Gastroesophageal sphincter (tissue), 4 donors: ENCODE data around the gene CD300H. TPM values are rescaled to one million over a fixed set of nuclear protein-coding genes. Genes with fewer than 3 reads are reported as not detected.

Source experiments
- ATAC-seq: fragments of 150-250 bp; one replicate; pipeline ENCODE4 v1.9.1; 2016; ENCODE audit warnings: mild to moderate bottlenecking, moderate library complexity
- H3K27ac ChIP-seq, 4 donors: fragments of 200-600 bp; sonication (generic) in 3 of 4; 1 replicate in 3 of 4; 2 replicates in 1 of 4; pipeline ENCODE4 v1.5.1; 2016 to 2019
- H3K27me3 ChIP-seq: fragments of 200-600 bp; sonication (generic); one replicate; pipeline ENCODE4 v1.5.1; 2019
- H3K36me3 ChIP-seq, 2 donors: fragments of 200-600 bp; sonication (generic); one replicate each; pipeline ENCODE4 v1.5.1; 2019; ENCODE audit warnings: control low read depth in 1 of 2
- H3K4me1 ChIP-seq, 3 donors: fragments of 200-600 bp; sonication (generic); 1 replicate in 2 of 3; 2 replicates in 1 of 3; pipeline ENCODE4 v1.5.1; 2016 to 2019; ENCODE audit warnings: control low read depth in 2 of 3
- H3K4me3 ChIP-seq, 2 donors: fragments of 200-600 bp; sonication (generic); one replicate each; pipeline ENCODE4 v1.5.1; 2019; ENCODE audit warnings: mild to moderate bottlenecking in 1 of 2, moderate library complexity in 1 of 2
- H3K9me3 ChIP-seq, 3 donors: fragments of 200-600 bp; sonication (generic); one replicate each; pipeline ENCODE4 v1.5.1; 2017 to 2019; ENCODE audit warnings: control low read depth in 2 of 3
- EP300 ChIP-seq: sonication (generic); formaldehyde crosslinking; IDR thresholded peaks from one replicate; pipeline ENCODE4 v1.6.1; 2017; ENCODE audit warnings: antibody characterized with exemption, mild to moderate bottlenecking
- POLR2A ChIP-seq, 2 donors: fragments of 450-650 bp; IDR thresholded peaks; one replicate each; pipeline ENCODE4 v1.6.1; 2017; ENCODE audit warnings: antibody characterized with exemption in 2 of 2, mild to moderate bottlenecking in 2 of 2, moderate library complexity in 1 of 2
- POLR2AphosphoS5 ChIP-seq: sonication (generic); formaldehyde crosslinking; IDR thresholded peaks from one replicate; pipeline ENCODE4 v1.6.1; 2017; ENCODE audit warnings: antibody characterized with exemption
- WGBS, 2 donors: methylation state at CpG; one replicate each; pipeline ENCODE4 v1.1.5; 2018; ENCODE audit warnings: low coverage in 1 of 2; 5-methylcytosine and 5-hydroxymethylcytosine counted together
- total RNA-seq, 4 donors: library from RNA; depleted of rRNA; stranded (reverse); fragments of >200 nt; gene quantifications; one replicate each; pipeline ENCODE4 v1.1.0, GENCODE V29; 2016
- TF ChIP-seq, protein P1 (sequence below), 4 experiments: fragments of 200-600 bp in 2 of 4; fragments of 450-650 bp in 2 of 4; sonication (generic) in 1 of 4; IDR thresholded peaks; one replicate each; pipeline ENCODE4 v1.5.1; 2017 to 2019; ENCODE audit warnings: antibody characterized with exemption in 4 of 4, mild to moderate bottlenecking in 2 of 4, moderate library complexity in 2 of 4

Gene CD300H
- not detected for total RNA-seq

DNA sequence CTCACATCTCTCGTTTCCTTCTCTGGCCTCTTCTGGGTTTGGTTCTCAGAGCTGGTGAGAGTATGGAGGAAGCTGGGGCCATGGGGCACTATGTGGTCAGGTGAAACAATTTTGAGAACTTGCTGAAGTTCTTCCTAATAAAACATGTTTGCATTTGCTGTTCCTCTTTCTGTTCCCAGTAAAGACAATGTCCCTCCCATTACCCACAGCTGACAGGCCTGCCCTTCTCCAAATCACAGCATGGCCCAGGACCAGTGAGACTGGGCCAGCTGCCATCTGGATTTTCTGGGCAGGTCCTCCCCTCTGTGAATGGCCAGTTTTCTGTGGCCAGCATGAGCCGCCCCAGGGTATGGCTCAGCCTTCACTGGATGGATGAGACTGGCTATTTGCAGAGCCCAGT is at the start of gene CD300H:
TSS of gene CD300H (minus strand) at position 113 of the 400 bp plus-strand sequence.
- Histone ChIP-seq H3K9me3 (peaks cover 0 to 6% (median 0%) of the 10 kb centered on the region in 3 donors), H3K27ac (no peak within 1 kb of the TSS), H3K4me1 (no peaks in the 10 kb centered on the region), H3K27me3 (peaks cover 41% of the 10 kb centered on the region), H3K36me3 (no peaks in the 10 kb centered on the region), H3K4me3 (no peak within 1 kb of the TSS)
- ATAC-seq, result no peak
- TF ChIP-seq POLR2AphosphoS5 (no peak), EP300 (no peak), POLR2A (IDR thresholded peaks at IDR 0.05) (no peak)
- TF ChIP-seq, protein P1, sequence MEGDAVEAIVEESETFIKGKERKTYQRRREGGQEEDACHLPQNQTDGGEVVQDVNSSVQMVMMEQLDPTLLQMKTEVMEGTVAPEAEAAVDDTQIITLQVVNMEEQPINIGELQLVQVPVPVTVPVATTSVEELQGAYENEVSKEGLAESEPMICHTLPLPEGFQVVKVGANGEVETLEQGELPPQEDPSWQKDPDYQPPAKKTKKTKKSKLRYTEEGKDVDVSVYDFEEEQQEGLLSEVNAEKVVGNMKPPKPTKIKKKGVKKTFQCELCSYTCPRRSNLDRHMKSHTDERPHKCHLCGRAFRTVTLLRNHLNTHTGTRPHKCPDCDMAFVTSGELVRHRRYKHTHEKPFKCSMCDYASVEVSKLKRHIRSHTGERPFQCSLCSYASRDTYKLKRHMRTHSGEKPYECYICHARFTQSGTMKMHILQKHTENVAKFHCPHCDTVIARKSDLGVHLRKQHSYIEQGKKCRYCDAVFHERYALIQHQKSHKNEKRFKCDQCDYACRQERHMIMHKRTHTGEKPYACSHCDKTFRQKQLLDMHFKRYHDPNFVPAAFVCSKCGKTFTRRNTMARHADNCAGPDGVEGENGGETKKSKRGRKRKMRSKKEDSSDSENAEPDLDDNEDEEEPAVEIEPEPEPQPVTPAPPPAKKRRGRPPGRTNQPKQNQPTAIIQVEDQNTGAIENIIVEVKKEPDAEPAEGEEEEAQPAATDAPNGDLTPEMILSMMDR (IDR thresholded peaks at IDR 0.05), result no peak
- WGBS, 2 donors, result 68 to 71% methylated on average over 1 to 2 of the region's 2 CpGs

DNA sequence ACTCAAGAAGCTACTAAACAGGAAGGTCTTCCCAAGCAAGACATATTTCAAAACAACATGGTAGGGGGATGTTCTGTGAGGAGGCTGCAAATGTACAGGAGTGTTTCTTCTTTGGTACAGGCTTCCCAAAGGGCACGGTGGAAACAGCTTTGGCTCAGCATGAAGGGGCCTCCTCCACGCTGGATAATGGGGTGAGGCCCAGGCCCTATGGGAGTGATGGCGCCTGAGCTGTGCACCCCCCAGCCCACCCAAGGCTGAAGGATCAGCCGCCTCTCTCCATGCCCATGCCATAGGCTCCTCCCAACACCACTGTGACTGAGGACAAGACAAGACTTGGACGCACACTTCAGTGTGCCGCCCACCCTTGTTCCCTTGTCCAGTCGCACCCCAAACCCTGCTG is 49.4 kb upstream of the CD300H start:
- no CpG with 5 or more reads among the region's 7 CpGs for WGBS, 2 donors
- Histone ChIP-seq H3K4me3 (no peak overlapping the region), H3K9me3 (no peaks in the 10 kb centered on the region), H3K4me1 (no peaks in the 10 kb centered on the region), H3K27me3 (peaks cover 57% of the 10 kb centered on the region), H3K27ac (no peak overlapping the region), H3K36me3 (no peaks in the 10 kb centered on the region)
- ATAC-seq, result no peak
- TF ChIP-seq EP300 (no peak), POLR2A (IDR thresholded peaks at IDR 0.05) (no peak), POLR2AphosphoS5 (no peak)
- TF ChIP-seq, protein P1 (IDR thresholded peaks at IDR 0.05), result no peak

- no peak for TF ChIP-seq POLR2A (IDR thresholded peaks at IDR 0.05)
- TF ChIP-seq EP300, result no peak
- Histone ChIP-seq H3K27me3 (peaks cover 46% of the 10 kb centered on the region), H3K4me3 (no peak overlapping the region), H3K27ac (no peak overlapping the region), H3K36me3 (no peaks in the 10 kb centered on the region), H3K9me3 (no peaks in the 10 kb centered on the region), H3K4me1 (no peaks in the 10 kb centered on the region)
- 40 to 85% methylated on average over 1 to 2 of the region's 6 CpGs for WGBS, 2 donors
- no peak for ATAC-seq
Observed at GRCh38 chr17:74612046-74612445, 44.7 kb upstream of the CD300H start.

DNA sequence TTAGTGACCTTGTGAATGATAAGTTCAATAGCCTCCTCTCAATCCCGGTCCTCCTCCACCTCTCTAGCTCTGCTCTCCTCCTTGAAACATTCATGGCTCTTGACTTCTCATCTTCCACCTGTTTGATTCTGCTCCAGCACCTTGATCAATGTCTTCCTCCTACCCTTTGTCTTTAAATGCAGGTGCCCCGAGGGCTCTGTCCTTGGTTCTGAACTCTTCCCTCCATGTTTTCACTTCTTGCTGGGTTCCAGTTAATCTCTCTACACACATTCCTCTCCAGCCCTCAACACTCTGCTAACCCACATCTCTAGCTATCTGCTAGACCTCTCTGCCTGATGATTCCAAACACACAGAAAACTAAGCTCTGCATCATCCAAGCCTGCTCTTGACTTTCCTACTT is 42.8 kb upstream of the CD300H start:
- H3K9me3 ChIP-seq, result no peaks in the 10 kb centered on the region
- TF ChIP-seq, protein P1 (IDR thresholded peaks at IDR 0.05), result no peak
- no peak for TF ChIP-seq POLR2A (IDR thresholded peaks at IDR 0.05)
- no peak for TF ChIP-seq EP300
- no peak for TF ChIP-seq POLR2AphosphoS5
- H3K4me1 ChIP-seq, result peaks cover 0 to 9% (median 6%) of the 10 kb centered on the region in 3 donors
- no peak overlapping the region for H3K4me3 ChIP-seq
- no peak for ATAC-seq
- no peak overlapping the region for H3K27ac ChIP-seq
- H3K27me3 ChIP-seq, result peaks cover 29% of the 10 kb centered on the region
- WGBS, 2 donors, result 34 to 40% methylated on average over 2 of the region's 2 CpGs
- H3K36me3 ChIP-seq, result no peaks in the 10 kb centered on the region

DNA sequence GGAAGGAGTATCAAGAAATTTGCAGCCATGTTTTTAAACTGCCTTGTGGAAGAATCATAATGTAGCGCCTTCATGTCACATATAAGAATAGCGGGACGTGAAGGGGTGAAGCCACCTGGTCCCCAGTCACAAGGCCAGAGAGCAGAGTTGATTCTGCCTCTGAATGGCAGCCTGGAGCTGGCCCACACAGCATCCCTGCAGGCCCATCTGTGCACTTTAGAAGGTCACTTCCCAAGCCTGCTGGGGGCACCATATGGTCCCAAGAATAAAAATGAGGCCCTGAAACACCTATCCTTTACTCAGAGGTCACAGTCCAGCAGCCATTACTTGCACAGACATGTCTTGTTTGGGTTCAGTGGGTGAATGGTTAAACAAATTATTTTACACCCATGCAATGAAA is 41.2 kb upstream of the CD300H start:
- WGBS, 2 donors, result 82% methylated on average over 3 of the region's 3 CpGs; no CpG with 5 or more reads in 1 of the 2 donors
- peaks cover 0 to 14% (median 10%) of the 10 kb centered on the region in 3 donors for H3K4me1 ChIP-seq
- ATAC-seq, result no peak
- no peak for TF ChIP-seq POLR2A (IDR thresholded peaks at IDR 0.05)
- TF ChIP-seq EP300, result no peak
- no peak for TF ChIP-seq POLR2AphosphoS5
- TF ChIP-seq, protein P1 (IDR thresholded peaks at IDR 0.05), result no peak
- H3K4me3 ChIP-seq, result no peak overlapping the region
- no peaks in the 10 kb centered on the region for H3K9me3 ChIP-seq
- no peak overlapping the region for H3K27ac ChIP-seq
- H3K27me3 ChIP-seq, result peaks cover 14% of the 10 kb centered on the region
- H3K36me3 ChIP-seq, result no peaks in the 10 kb centered on the region
